Adrenal gland (tissue), 5 donors: ENCODE measurements around the gene WDR48.

Experiments used
- POLR2A ChIP-seq, 2 donors: fragments of 450-650 bp; IDR thresholded peaks; one replicate each; pipeline ENCODE4 v1.6.1; 2017; ENCODE audit warnings: antibody characterized with exemption in 2 of 2, mild to moderate bottlenecking in 2 of 2, moderate library complexity in 1 of 2
- TF ChIP-seq, protein P1 (sequence below), 6 experiments: fragments of 450-650 bp in 4 of 6; fragments of 200-600 bp in 2 of 6; sonication (generic) in 1 of 6; IDR thresholded peaks; 1 replicate in 5 of 6; 2 replicates in 1 of 6; pipeline versions ENCODE4 v1.5.1 to v1.8.0; 2016 to 2021; ENCODE audit warnings: antibody characterized with exemption in 6 of 6, mild to moderate bottlenecking in 2 of 6, moderate library complexity in 1 of 6
- donor health status: DM: no; HTN: no; CAD: no.

DNA sequence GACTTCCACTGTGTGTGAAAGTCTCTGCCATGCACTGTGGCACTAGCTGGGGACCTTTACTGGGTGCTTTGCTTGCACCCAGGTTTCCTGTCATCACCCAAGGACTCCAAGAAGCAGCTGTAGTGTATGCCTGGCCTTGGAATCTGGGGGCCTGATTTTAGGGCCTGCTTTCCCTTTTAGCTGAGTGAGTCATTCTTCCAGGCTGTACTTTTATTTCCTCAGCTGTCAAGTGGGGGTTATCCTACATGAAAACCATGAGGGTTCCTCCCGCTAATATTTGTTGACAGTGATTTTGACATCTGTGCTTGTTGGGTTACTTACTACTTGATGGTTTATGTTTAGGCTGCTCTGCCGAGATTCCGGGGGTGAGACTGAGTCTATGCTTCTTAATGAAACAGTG, 37.1 kb downstream of the WDR48 start:
- TF ChIP-seq, protein P1, sequence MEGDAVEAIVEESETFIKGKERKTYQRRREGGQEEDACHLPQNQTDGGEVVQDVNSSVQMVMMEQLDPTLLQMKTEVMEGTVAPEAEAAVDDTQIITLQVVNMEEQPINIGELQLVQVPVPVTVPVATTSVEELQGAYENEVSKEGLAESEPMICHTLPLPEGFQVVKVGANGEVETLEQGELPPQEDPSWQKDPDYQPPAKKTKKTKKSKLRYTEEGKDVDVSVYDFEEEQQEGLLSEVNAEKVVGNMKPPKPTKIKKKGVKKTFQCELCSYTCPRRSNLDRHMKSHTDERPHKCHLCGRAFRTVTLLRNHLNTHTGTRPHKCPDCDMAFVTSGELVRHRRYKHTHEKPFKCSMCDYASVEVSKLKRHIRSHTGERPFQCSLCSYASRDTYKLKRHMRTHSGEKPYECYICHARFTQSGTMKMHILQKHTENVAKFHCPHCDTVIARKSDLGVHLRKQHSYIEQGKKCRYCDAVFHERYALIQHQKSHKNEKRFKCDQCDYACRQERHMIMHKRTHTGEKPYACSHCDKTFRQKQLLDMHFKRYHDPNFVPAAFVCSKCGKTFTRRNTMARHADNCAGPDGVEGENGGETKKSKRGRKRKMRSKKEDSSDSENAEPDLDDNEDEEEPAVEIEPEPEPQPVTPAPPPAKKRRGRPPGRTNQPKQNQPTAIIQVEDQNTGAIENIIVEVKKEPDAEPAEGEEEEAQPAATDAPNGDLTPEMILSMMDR (IDR thresholded peaks at IDR 0.05) = no peak
- no peak for TF ChIP-seq POLR2A (IDR thresholded peaks at IDR 0.05)
